Measurements from ENCODE around the gene LRRC2. TPM values are rescaled to one million over a fixed set of nuclear protein-coding genes. Genes with fewer than 3 reads are reported as not detected.

LRRC2 gene
- polyA plus RNA-seq, 3 donors: not detected

- Histone ChIP-seq H3K4me1 (ENCODE audit: control insufficient read depth in 1 of 2, insufficient read depth in 2 of 2, low read length in 2 of 2) (peaks cover 3 to 8% of the 10 kb centered on the region in 2 donors), H2AFZ (ENCODE audit: insufficient read depth, low read depth, low read length, poor library complexity, severe bottlenecking) (no peak overlapping the region), H3K27me3 (ENCODE audit: control insufficient read depth in 2 of 2, insufficient read depth in 2 of 2, low read length in 2 of 2) (no peaks in the 10 kb centered on the region), H3K79me2 (ENCODE audit: insufficient read depth, low read length) (no peaks in the 10 kb centered on the region), H3K4me2 (replicated peaks; ENCODE audit: extremely low read depth, low read length, poor library complexity, severe bottlenecking) (no peak overlapping the region), H3K27ac (ENCODE audit: low read depth in 1 of 2, low read length in 2 of 2) (no peak overlapping the region), H3K4me3 (replicated peaks in 1 of 3; ENCODE audit: low read depth in 2 of 3, low read length in 3 of 3) (no peak overlapping the region), H4K20me1 (ENCODE audit: insufficient read depth, low read length) (no peaks in the 10 kb centered on the region), H3K36me3 (replicated peaks in 1 of 2; ENCODE audit: control insufficient read depth in 1 of 2, insufficient read depth in 2 of 2, low read length in 2 of 2) (no peaks in the 10 kb centered on the region), H3K9me3 (replicated peaks in 1 of 2; ENCODE audit: control insufficient read depth in 1 of 2, insufficient read depth in 1 of 2, low read length in 2 of 2) (no peaks in the 10 kb centered on the region), H3K9ac (ENCODE audit: insufficient read depth, low read length, poor library complexity, severe bottlenecking) (no peak overlapping the region)
- no peak overlapping the region for H3K4me3 Mint-ChIP-seq
- H3K27ac Mint-ChIP-seq: no peak overlapping the region
- peaks cover 2 to 6% (median 2%) of the 10 kb centered on the region in 3 donors for H3K27me3 Mint-ChIP-seq (ENCODE audit: low read depth in 3 of 3)
- peaks cover 0 to 7% (median 2%) of the 10 kb centered on the region in 7 donors for H3K9me3 Mint-ChIP-seq
- intact Hi-C loops (cut with micrococcal nuclease): loop anchor here (5.0 to 10.0 kb wide), 2 partner anchors 64 to 132 kb away; no protein-coding TSS in a partner anchor
- no peak for DNase-seq
- TF ChIP-seq CTCF (IDR thresholded peaks at IDR 0.05): no peak
- H3K4me1 Mint-ChIP-seq: peaks cover 7% of the 10 kb centered on the region
- H3K36me3 Mint-ChIP-seq: no peaks in the 10 kb centered on the region
- WGBS (ENCODE audit: insufficient coverage): 63% methylated on average over 1 of the region's 6 CpGs
Measured at GRCh38 chr3:46490338-46491084, 75.6 kb downstream of the LRRC2 start.

- Histone ChIP-seq H3K27ac (ENCODE audit: low read depth in 1 of 2, low read length in 2 of 2) (no peak overlapping the region), H2AFZ (ENCODE audit: insufficient read depth, low read depth, low read length, poor library complexity, severe bottlenecking) (no peak overlapping the region), H3K4me1 (ENCODE audit: control insufficient read depth in 1 of 2, insufficient read depth in 2 of 2, low read length in 2 of 2) (peaks cover 3 to 8% of the 10 kb centered on the region in 2 donors), H3K79me2 (ENCODE audit: insufficient read depth, low read length) (no peaks in the 10 kb centered on the region), H3K9ac (ENCODE audit: insufficient read depth, low read length, poor library complexity, severe bottlenecking) (no peak overlapping the region), H3K9me3 (replicated peaks in 1 of 2; ENCODE audit: control insufficient read depth in 1 of 2, insufficient read depth in 1 of 2, low read length in 2 of 2) (no peaks in the 10 kb centered on the region), H3K4me3 (replicated peaks in 1 of 3; ENCODE audit: low read depth in 2 of 3, low read length in 3 of 3) (no peak overlapping the region), H3K27me3 (ENCODE audit: control insufficient read depth in 2 of 2, insufficient read depth in 2 of 2, low read length in 2 of 2) (no peaks in the 10 kb centered on the region), H3K4me2 (replicated peaks; ENCODE audit: extremely low read depth, low read length, poor library complexity, severe bottlenecking) (no peak overlapping the region), H4K20me1 (ENCODE audit: insufficient read depth, low read length) (no peaks in the 10 kb centered on the region), H3K36me3 (replicated peaks in 1 of 2; ENCODE audit: control insufficient read depth in 1 of 2, insufficient read depth in 2 of 2, low read length in 2 of 2) (no peaks in the 10 kb centered on the region)
- H3K4me3 Mint-ChIP-seq: no peak overlapping the region
- no CpG with 5 or more reads among the region's 1 CpG for WGBS (ENCODE audit: insufficient coverage)
- peaks cover 7% of the 10 kb centered on the region for H3K4me1 Mint-ChIP-seq
- H3K9me3 Mint-ChIP-seq: peaks cover 0 to 7% (median 2%) of the 10 kb centered on the region in 7 donors
- peaks cover 2 to 6% (median 2%) of the 10 kb centered on the region in 3 donors for H3K27me3 Mint-ChIP-seq (ENCODE audit: low read depth in 3 of 3)
- H3K36me3 Mint-ChIP-seq: no peaks in the 10 kb centered on the region
- DNase-seq: no peak
- intact Hi-C loops (cut with micrococcal nuclease): loop anchor here (2.0 to 10.0 kb wide), 5 partner anchors 65 to 145 kb away; no protein-coding TSS in a partner anchor
- no peak overlapping the region for H3K27ac Mint-ChIP-seq
- no peak for TF ChIP-seq CTCF (IDR thresholded peaks at IDR 0.05)
Measured at GRCh38 chr3:46489875-46490274, 76.2 kb downstream of the LRRC2 start.

Data from CD14-positive monocyte (primary cell).